ENCODE measurements around the gene KHK.

Gene KHK

GRCh38 chr2:27136751-27137150 lies 50.2 kb downstream of the KHK start:
- Histone ChIP-seq H3K27me3 (ENCODE audit: control insufficient read depth in 1 of 2, insufficient read depth in 2 of 2, low read length in 2 of 2) (no peaks in the 10 kb centered on the region), H3K4me1 (ENCODE audit: control insufficient read depth in 1 of 2, insufficient read depth in 2 of 2, low read length in 2 of 2) (peaks cover 14% of the 10 kb centered on the region in 2 donors), H3K4me3 (ENCODE audit: low read depth in 1 of 2, low read length in 2 of 2) (no peak overlapping the region), H3K9me3 (ENCODE audit: control insufficient read depth in 1 of 2, low read length in 2 of 2) (no peaks in the 10 kb centered on the region), H3K36me3 (ENCODE audit: control insufficient read depth in 1 of 2, insufficient read depth in 2 of 2, low read length in 2 of 2) (peaks cover 7 to 10% of the 10 kb centered on the region in 2 donors), H3K27ac (ENCODE audit: low read depth, low read length) (no peak overlapping the region), H3K9ac (ENCODE audit: low read depth in 1 of 2, low read length in 2 of 2) (no peak overlapping the region)

DNA sequence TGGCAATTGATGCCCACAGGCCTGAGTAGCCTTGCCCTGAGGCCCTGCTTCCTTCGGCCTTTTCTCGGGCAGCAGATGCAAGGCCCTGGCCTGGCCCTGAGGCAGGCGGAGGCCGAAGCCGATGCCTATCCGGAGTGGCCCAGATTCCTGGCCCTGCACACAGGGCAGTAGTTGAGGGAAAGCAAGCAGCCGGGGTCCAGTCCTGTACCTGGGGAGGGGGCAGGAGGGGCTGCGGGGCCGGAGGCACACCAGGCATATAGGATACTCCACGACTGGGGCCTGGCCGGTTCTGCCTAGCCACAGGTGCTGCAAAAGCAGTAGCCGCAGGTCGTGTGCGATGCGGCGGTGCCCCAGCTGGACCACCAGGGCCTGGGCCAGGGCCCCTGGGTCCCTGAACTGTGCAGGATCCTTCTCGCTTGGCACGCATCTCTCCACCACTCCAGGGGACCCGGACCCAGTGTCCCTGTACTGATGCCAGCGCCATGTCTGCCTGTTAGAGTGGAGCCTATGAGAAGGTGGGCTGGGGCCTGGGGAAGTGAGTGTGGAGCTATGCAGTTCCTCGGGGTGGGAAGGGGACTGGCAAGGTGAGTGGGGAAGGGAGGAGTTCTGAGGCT lies 50.9 kb downstream of the KHK start:
- H3K9ac ChIP-seq (ENCODE audit: low read depth in 1 of 2, low read length in 2 of 2): no peak overlapping the region
- H3K4me1 ChIP-seq (ENCODE audit: control insufficient read depth in 1 of 2, insufficient read depth in 2 of 2, low read length in 2 of 2): peaks cover 14% of the 10 kb centered on the region in 2 donors
- H3K27ac ChIP-seq (ENCODE audit: low read depth, low read length): no peak overlapping the region
- H3K9me3 ChIP-seq (ENCODE audit: control insufficient read depth in 1 of 2, low read length in 2 of 2): no peaks in the 10 kb centered on the region
- H3K27me3 ChIP-seq (ENCODE audit: control insufficient read depth in 1 of 2, insufficient read depth in 2 of 2, low read length in 2 of 2): no peaks in the 10 kb centered on the region
- no peak overlapping the region for H3K4me3 ChIP-seq (ENCODE audit: low read depth in 1 of 2, low read length in 2 of 2)
- peaks cover under 1 to 5% of the 10 kb centered on the region in 2 donors for H3K36me3 ChIP-seq (ENCODE audit: control insufficient read depth in 1 of 2, insufficient read depth in 2 of 2, low read length in 2 of 2)

DNA sequence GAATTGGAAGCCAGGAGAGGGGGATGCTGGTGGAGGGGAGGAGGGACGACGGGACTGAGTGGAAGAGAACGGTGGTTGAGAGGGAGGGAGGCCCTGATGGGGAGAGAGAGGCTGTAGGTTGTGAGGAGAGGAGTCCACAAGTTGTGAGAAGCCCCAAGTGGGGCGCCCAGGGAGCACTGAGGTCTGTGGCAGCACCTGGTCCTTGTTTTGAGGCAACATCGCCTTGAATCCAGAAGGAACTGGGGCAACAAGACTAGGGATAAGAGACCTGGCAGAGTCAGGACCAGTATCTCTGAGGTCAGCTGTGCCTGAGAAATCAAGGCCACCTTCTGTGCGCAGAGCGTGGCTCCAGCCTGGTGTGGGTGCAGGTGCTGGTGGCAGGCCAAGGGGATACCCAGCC lies 51.5 kb downstream of the KHK start:
- H3K36me3 ChIP-seq (ENCODE audit: control insufficient read depth in 1 of 2, insufficient read depth in 2 of 2, low read length in 2 of 2): no peaks in the 10 kb centered on the region
- H3K27me3 ChIP-seq (ENCODE audit: control insufficient read depth in 1 of 2, insufficient read depth in 2 of 2, low read length in 2 of 2): no peaks in the 10 kb centered on the region
- no peak overlapping the region for H3K4me3 ChIP-seq (ENCODE audit: low read depth in 1 of 2, low read length in 2 of 2)
- H3K4me1 ChIP-seq (ENCODE audit: control insufficient read depth in 1 of 2, insufficient read depth in 2 of 2, low read length in 2 of 2): peaks cover 7% of the 10 kb centered on the region in 2 donors
- H3K9me3 ChIP-seq (ENCODE audit: control insufficient read depth in 1 of 2, low read length in 2 of 2): no peaks in the 10 kb centered on the region
- no peak overlapping the region for H3K9ac ChIP-seq (ENCODE audit: low read depth in 1 of 2, low read length in 2 of 2)
- no peak overlapping the region for H3K27ac ChIP-seq (ENCODE audit: low read depth, low read length)

GRCh38 chr2:27139310-27139709 lies 52.7 kb downstream of the KHK start, which contains the start of gene PRR30:
Gene PRR30, minus strand, starts transcription at chr2:27139410. Its CDS starts 1,081 bp downstream, at chr2:27138329.
- H3K9me3 ChIP-seq (ENCODE audit: control insufficient read depth in 1 of 2, low read length in 2 of 2): no peaks in the 10 kb centered on the region
- H3K4me3 ChIP-seq (ENCODE audit: low read depth in 1 of 2, low read length in 2 of 2): no peak within 1 kb of the TSS
- no peaks in the 10 kb centered on the region for H3K27me3 ChIP-seq (ENCODE audit: control insufficient read depth in 1 of 2, insufficient read depth in 2 of 2, low read length in 2 of 2)
- H3K27ac ChIP-seq (ENCODE audit: low read depth, low read length): no peak within 1 kb of the TSS
- no peak within 1 kb of the TSS for H3K9ac ChIP-seq (ENCODE audit: low read depth in 1 of 2, low read length in 2 of 2)
- H3K36me3 ChIP-seq (ENCODE audit: control insufficient read depth in 1 of 2, insufficient read depth in 2 of 2, low read length in 2 of 2): no peaks in the 10 kb centered on the region
- no peaks in the 10 kb centered on the region for H3K4me1 ChIP-seq (ENCODE audit: control insufficient read depth in 1 of 2, insufficient read depth in 2 of 2, low read length in 2 of 2)

DNA sequence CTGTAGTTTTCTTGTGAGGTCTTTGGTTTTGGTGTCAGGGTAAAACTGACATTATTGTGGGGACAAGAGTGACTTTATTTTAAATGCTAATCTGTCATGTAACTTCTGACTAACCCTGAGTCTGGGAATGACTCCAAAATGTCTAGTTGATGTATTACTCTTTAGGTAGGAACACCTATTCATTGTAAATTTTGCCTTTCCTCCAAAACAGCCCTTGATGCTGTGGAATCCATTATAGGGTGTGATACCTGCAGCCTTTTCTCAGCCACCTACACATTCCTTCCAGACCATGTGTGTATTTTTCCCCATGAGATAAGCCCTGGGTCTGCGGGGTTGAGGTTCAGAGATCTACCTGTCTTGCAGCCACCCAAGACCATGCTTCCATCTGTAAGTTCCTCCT lies 56.7 kb downstream of the KHK start:
- no peak overlapping the region for H3K4me3 ChIP-seq (ENCODE audit: low read depth in 1 of 2, low read length in 2 of 2)
- no peak overlapping the region for H3K9ac ChIP-seq (ENCODE audit: low read depth in 1 of 2, low read length in 2 of 2)
- H3K36me3 ChIP-seq (ENCODE audit: control insufficient read depth in 1 of 2, insufficient read depth in 2 of 2, low read length in 2 of 2): no peaks in the 10 kb centered on the region
- H3K9me3 ChIP-seq (ENCODE audit: control insufficient read depth in 1 of 2, low read length in 2 of 2): no peaks in the 10 kb centered on the region
- H3K27me3 ChIP-seq (ENCODE audit: control insufficient read depth in 1 of 2, insufficient read depth in 2 of 2, low read length in 2 of 2): no peaks in the 10 kb centered on the region
- H3K4me1 ChIP-seq (ENCODE audit: control insufficient read depth in 1 of 2, insufficient read depth in 2 of 2, low read length in 2 of 2): no peaks in the 10 kb centered on the region
- no peak overlapping the region for H3K27ac ChIP-seq (ENCODE audit: low read depth, low read length)

- Histone ChIP-seq H3K4me1 (ENCODE audit: control insufficient read depth in 1 of 2, insufficient read depth in 2 of 2, low read length in 2 of 2) (peaks cover 0 to 6% of the 10 kb centered on the region in 2 donors), H3K4me3 (ENCODE audit: low read depth in 1 of 2, low read length in 2 of 2) (no peak overlapping the region), H3K9ac (ENCODE audit: low read depth in 1 of 2, low read length in 2 of 2) (no peak overlapping the region)
Measured at GRCh38 chr2:27145682-27146081, 59.1 kb downstream of the KHK start.

GRCh38 chr2:27147935-27148334 lies 61.4 kb downstream of the KHK start:
- Histone ChIP-seq H3K9ac (ENCODE audit: low read depth in 1 of 2, low read length in 2 of 2) (no peak overlapping the region), H3K27me3 (ENCODE audit: control insufficient read depth in 1 of 2, insufficient read depth in 2 of 2, low read length in 2 of 2) (no peaks in the 10 kb centered on the region), H3K36me3 (ENCODE audit: control insufficient read depth in 1 of 2, insufficient read depth in 2 of 2, low read length in 2 of 2) (no peaks in the 10 kb centered on the region), H3K9me3 (ENCODE audit: control insufficient read depth in 1 of 2, low read length in 2 of 2) (no peaks in the 10 kb centered on the region), H3K4me3 (ENCODE audit: low read depth in 1 of 2, low read length in 2 of 2) (no peak overlapping the region), H3K4me1 (ENCODE audit: control insufficient read depth in 1 of 2, insufficient read depth in 2 of 2, low read length in 2 of 2) (peaks cover 2 to 6% of the 10 kb centered on the region in 2 donors), H3K27ac (ENCODE audit: low read depth, low read length) (no peak overlapping the region)

More at GRCh38 chr2:27145682-27146081, 59.1 kb downstream of the KHK start:
- H3K9me3 ChIP-seq (ENCODE audit: control insufficient read depth in 1 of 2, low read length in 2 of 2): no peaks in the 10 kb centered on the region
- H3K36me3 ChIP-seq (ENCODE audit: control insufficient read depth in 1 of 2, insufficient read depth in 2 of 2, low read length in 2 of 2): no peaks in the 10 kb centered on the region
- no peaks in the 10 kb centered on the region for H3K27me3 ChIP-seq (ENCODE audit: control insufficient read depth in 1 of 2, insufficient read depth in 2 of 2, low read length in 2 of 2)
- no peak overlapping the region for H3K27ac ChIP-seq (ENCODE audit: low read depth, low read length)

DNA sequence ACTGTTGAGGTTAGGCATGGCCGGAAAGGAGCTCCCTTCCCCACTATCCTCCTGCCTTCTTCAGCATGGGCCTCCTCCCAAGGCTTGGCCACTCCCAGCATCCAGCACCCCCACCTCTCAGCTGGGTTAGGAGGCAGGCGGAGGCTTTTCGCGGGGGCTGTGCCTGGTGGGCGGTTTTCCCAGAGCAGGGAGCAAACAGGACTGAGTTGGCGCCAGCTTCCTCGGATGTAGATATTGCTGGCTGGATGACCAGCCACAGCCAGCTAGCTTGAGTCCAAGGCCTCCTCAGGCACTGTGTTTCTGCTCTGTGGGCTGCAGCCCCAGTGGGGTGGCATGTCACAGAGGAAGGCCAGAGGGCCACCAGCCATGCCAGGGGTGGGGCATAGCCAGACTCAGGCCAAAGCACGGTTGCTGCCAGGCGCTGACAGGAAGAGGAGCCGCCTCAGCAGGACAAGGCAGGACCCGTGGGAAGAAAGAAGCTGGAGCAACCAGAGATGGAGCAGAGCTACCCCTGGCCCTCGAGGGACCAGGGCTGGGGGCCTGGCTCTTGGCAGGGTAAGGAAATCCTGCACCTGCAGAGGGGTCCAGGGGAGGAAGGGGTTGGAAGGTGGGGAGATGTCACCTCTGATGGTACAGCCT lies 62.3 kb downstream of the KHK start, which contains the start of gene TCF23:
TCF23 (plus strand) TSS at position 204 of the 639 bp plus-strand sequence; CDS start at position 334, 130 bp downstream.
- Histone ChIP-seq H3K27ac (ENCODE audit: low read depth, low read length) (no peak within 1 kb of the TSS), H3K36me3 (ENCODE audit: control insufficient read depth in 1 of 2, insufficient read depth in 2 of 2, low read length in 2 of 2) (no peaks in the 10 kb centered on the region), H3K4me3 (ENCODE audit: low read depth in 1 of 2, low read length in 2 of 2) (no peak within 1 kb of the TSS), H3K9ac (ENCODE audit: low read depth in 1 of 2, low read length in 2 of 2) (no peak within 1 kb of the TSS), H3K27me3 (ENCODE audit: control insufficient read depth in 1 of 2, insufficient read depth in 2 of 2, low read length in 2 of 2) (no peaks in the 10 kb centered on the region), H3K9me3 (ENCODE audit: control insufficient read depth in 1 of 2, low read length in 2 of 2) (no peaks in the 10 kb centered on the region), H3K4me1 (ENCODE audit: control insufficient read depth in 1 of 2, insufficient read depth in 2 of 2, low read length in 2 of 2) (peaks cover 5 to 6% of the 10 kb centered on the region in 2 donors)

DNA sequence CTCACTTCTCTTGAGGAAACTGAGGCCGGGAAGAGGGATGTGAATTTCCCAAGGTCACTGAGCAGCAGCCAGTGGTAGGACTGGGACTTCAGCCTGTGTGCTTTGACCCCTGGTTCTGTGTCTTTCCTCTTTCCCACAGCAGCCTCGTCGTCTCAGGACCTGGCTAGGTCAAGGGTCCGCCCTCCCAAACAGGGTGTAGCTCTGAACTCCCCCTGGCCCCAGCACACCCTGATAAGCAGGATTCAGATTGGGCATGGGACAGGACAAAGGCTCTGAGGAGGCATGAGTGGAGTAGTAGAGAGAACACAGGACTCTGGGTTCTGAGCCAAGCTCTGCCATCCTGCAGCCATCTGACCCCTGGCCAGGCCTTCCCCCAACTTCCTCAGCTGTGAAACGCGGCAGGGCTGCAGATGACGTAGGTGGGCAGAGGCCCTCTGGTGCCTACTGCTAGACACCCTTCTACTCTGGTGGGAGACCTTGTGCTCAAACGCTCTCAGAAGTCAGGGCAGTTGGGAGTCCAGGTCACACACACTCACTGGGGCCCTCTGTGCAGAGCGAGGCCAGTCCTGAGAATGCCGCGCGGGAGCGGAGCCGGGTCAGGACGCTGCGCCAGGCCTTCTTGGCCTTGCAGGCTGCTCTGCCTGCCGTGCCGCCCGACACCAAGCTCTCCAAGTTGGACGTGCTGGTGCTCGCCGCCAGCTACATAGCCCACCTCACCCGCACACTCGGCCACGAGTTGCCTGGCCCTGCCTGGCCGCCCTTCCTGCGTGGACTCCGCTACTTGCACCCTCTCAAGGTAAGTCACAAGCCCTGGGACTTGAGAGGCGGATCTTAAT lies 63.2 kb downstream of the KHK start:
- Histone ChIP-seq H3K4me3 (ENCODE audit: low read depth in 1 of 2, low read length in 2 of 2) (no peak overlapping the region), H3K9me3 (ENCODE audit: control insufficient read depth in 1 of 2, low read length in 2 of 2) (no peaks in the 10 kb centered on the region), H3K36me3 (ENCODE audit: control insufficient read depth in 1 of 2, insufficient read depth in 2 of 2, low read length in 2 of 2) (no peaks in the 10 kb centered on the region), H3K9ac (ENCODE audit: low read depth in 1 of 2, low read length in 2 of 2) (no peak overlapping the region), H3K27ac (ENCODE audit: low read depth, low read length) (no peak overlapping the region), H3K4me1 (ENCODE audit: control insufficient read depth in 1 of 2, insufficient read depth in 2 of 2, low read length in 2 of 2) (peaks cover 5 to 6% of the 10 kb centered on the region in 2 donors), H3K27me3 (ENCODE audit: control insufficient read depth in 1 of 2, insufficient read depth in 2 of 2, low read length in 2 of 2) (no peaks in the 10 kb centered on the region)

Data from duodenal mucosa (tissue), 2 donors.